Omental fat pad (tissue), 4 donors: ENCODE measurements around the gene TMEM143. TPM values are rescaled to one million over a fixed set of nuclear protein-coding genes. Genes with fewer than 3 reads are reported as not detected.
"Not testable (repeated sequence)": the region's sequence is repeated elsewhere in the genome, so short reads cannot be mapped to it uniquely, and the experiment has no call there.

ENCODE experiments used
- ATAC-seq: fragments of 150-250 bp; one replicate; pipeline ENCODE4 v1.9.1; 2016; ENCODE audit warnings: mild to moderate bottlenecking, moderate library complexity; ENCODE audit not compliant: low FRiP score
- DNase-seq: peaks from one replicate; pipeline ENCODE4 v3.0.0-alpha.2; 2019; ENCODE audit warnings: low spot score
- total RNA-seq, 4 donors: library from RNA; depleted of rRNA; stranded (reverse); fragments of >200 nt; gene quantifications; one replicate each; pipeline ENCODE4 v1.1.0, GENCODE V29; 2016
- TF ChIP-seq, protein P1 (sequence below), 3 donors: fragments of 450-650 bp; IDR thresholded peaks; one replicate each; pipeline ENCODE4 v1.5.1; 2016 to 2017; ENCODE audit warnings: antibody characterized with exemption in 3 of 3, mild to moderate bottlenecking in 3 of 3, moderate library complexity in 2 of 3

The TMEM143 gene
- total RNA-seq, 4 donors from 2014 or later, result 2.0 to 11.5 (median 5.1) TPM

DNA sequence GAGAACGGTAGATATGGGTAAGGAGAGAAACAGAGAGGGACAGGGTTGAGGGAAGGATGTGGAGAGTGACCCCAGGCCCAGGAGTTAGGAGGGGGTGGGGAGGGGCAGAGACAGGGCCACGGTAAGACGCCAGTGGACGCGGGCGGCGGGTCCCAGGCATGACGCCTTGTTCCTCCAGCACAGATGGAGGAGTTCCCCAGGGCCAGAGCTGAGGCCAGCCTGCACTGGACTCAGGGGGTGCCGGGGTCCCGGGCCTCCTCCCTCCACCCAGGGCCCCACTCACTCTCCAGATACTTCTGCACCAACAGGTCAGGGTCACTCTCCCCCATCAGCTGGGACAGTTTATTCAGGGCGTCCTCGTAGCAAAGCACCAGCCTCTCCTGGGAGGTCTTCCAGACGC, 60.4 kb downstream of the TMEM143 start:
- DNase-seq, result no peak
- TF ChIP-seq, protein P1, sequence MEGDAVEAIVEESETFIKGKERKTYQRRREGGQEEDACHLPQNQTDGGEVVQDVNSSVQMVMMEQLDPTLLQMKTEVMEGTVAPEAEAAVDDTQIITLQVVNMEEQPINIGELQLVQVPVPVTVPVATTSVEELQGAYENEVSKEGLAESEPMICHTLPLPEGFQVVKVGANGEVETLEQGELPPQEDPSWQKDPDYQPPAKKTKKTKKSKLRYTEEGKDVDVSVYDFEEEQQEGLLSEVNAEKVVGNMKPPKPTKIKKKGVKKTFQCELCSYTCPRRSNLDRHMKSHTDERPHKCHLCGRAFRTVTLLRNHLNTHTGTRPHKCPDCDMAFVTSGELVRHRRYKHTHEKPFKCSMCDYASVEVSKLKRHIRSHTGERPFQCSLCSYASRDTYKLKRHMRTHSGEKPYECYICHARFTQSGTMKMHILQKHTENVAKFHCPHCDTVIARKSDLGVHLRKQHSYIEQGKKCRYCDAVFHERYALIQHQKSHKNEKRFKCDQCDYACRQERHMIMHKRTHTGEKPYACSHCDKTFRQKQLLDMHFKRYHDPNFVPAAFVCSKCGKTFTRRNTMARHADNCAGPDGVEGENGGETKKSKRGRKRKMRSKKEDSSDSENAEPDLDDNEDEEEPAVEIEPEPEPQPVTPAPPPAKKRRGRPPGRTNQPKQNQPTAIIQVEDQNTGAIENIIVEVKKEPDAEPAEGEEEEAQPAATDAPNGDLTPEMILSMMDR (IDR thresholded peaks at IDR 0.05), result no peak
- no peak for ATAC-seq

DNA sequence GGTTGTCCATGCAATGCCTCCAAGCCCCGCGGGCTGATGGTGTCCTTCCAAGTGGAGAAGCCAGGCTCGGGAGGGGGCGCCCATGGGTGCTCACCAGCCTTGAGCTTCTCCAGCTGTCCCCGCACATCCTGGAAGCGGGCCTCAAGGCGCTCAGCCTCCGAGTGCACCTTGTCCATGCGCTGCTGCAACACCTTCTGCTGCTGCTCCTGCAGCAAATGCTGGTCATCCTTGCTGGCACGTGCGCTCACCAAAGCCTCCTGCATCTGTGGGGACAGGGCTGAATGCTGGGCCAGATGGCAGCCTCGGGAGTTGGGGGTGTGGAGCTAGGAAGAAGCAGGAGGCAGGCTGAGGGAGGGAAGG, 61.2 kb downstream of the TMEM143 start:
- ATAC-seq (no peak), DNase-seq (no peak)
- TF ChIP-seq, protein P1 (IDR thresholded peaks at IDR 0.05), result no peak

DNA sequence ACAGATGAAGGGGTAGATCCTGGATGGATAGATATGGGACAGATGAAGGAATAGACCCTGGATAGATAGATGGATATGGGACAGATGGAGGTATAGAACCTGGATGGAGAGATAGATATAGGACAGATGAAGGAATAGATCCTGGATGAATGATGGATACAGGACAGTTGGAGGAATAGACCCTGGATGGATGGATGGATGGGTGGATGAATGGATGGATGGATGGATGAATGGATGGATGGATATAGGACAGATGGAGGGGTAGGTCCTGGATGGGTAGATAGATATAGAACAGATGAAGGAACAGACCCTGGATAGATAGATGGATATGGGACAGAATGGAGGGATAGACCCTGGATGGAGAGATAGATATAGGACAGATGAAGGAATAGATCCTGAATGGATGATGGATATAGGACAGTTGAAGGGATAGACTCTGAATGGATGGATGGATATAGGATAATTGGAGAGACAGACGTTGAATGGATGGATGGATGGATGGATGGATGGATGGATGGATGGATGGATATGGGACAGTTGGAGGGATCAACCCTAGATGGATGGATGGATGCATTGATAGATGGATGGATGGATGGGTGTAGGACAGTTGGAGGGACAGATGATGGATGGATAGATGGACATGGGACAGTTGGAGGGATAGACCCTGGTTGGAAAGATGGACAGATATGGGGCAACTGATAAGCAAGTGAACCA, 61.7 kb downstream of the TMEM143 start:
- DNase-seq (no peak), ATAC-seq (no peak)
- TF ChIP-seq, protein P1 (IDR thresholded peaks at IDR 0.05), result no peak

DNA sequence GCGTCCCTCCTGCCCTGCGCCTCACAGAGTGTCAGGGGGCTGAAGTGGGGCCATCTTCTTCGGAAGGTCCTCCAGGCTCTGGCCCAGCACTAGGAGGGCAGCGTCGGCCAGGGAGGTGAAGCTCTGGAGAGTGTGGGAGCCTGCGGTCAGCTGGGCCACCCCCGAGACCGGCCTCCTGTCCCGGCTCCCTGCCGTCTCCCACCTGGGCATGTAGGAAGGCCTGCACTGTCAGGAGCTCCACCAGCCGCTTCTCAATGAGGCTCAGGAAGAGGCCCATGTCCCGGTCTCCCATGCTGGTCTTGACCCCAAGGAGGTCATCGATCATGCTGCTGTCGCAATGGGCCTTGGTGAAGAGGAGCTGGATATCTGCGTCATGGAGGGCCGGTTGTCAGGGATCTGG, 65.8 kb downstream of the TMEM143 start:
- DNase-seq (no peak), ATAC-seq (no peak)
- TF ChIP-seq, protein P1 (IDR thresholded peaks at IDR 0.05), result no peak

DNA sequence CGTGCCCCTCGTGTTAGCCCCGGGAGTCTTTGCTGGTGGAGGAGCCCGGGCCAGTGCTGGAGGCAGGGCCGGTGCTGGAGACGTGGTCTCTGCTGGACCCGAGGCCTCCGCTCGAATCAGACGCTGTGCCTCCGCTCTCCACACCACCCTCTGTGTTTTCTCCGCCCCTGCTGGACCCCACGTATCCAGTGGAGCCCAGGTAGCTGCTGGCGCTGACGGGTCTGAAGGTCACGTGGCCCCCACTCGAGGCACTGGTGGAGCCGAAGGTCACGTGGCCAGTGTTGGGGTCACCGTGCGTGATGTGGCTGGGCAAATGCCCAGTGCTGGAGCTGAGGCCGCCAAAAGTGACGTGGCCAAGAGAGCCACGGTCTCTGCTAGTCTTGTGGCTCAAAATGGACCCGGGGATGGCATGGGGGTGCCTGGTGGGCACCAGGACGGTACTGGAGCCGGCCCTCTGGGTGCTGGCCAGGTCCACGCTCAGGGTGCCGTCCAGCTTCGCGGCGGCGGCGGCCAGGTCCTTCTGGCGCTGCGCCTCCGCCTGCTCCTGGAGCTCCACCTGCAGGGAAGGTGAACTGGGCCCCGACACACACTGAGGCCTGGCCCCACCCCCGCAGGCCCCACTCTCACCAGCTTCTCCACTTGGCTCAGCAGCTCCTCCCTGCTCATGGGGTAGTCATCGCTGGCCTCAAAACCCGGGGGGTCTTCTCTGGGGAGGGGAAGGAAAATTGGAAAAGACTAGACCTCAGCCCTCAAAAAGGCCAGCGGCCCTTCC, 66.6 kb downstream of the TMEM143 start:
- DNase-seq, result no peak
- TF ChIP-seq, protein P1 (IDR thresholded peaks at IDR 0.05), result no peak
- no peak for ATAC-seq

DNA sequence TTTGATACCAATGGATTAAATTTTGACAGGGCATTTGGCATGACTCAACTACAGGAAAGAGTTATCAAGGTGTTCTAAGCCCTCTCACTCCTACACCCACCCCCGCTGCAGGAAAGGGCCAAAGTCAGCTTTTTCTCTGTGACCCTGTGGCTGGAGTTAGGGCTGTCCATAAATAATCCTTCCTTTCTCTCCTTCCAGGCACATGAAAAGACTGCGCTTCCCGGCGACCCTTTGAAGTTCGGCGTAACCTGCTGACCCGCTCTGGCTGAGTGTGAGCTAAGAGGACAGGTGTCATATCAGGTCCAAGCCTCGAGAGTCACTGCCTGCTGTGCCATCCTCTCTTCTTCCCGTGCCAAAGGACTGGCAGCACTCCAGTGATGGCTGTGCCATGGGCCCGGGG, 68.3 kb downstream of the TMEM143 start:
- TF ChIP-seq, protein P1 (IDR thresholded peaks at IDR 0.05), result no peak
- DNase-seq, result no peak
- no peak for ATAC-seq

DNA sequence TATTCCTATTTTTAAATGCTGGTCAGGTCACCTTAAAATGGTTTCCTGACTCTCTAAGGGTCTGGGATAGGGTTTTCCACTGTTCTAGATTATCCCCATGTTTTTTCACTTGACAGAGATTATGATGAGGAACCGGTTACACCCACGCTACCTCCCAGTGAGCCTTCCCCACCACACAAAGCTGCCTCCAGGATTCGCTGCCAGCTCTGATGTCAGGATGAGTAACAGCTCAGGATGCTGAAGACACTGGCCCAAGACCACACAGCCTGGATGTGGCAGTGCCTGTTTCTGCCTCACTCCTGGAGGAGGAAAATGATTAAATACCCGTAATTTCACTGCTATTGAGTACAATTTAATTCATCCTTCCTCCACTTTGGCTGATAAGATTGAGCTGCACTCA, 70.9 kb downstream of the TMEM143 start:
- no peak for ATAC-seq
- TF ChIP-seq, protein P1 (IDR thresholded peaks at IDR 0.05), result no peak
- DNase-seq, result peak; percentile 27

DNA sequence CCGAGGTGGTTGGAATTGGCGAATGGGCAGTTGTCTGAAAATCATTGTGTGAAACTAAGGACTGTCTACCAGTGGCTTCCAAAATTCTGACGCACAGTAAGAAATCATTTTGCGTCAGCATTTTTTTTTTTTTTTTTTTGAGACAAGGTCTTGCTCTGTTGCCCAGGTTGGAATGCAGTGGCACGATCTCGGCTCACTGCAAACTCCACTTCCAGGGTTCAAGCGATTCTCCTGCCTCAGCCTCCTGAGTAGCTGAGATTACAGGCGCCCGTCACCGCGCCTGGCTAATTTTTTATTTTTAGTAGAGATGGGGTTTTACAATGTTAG, 72.3 kb downstream of the TMEM143 start:
- not testable (repeated sequence) for DNase-seq, ATAC-seq
